ENCODE measurements around the gene EDAR.

Gene EDAR

DNA sequence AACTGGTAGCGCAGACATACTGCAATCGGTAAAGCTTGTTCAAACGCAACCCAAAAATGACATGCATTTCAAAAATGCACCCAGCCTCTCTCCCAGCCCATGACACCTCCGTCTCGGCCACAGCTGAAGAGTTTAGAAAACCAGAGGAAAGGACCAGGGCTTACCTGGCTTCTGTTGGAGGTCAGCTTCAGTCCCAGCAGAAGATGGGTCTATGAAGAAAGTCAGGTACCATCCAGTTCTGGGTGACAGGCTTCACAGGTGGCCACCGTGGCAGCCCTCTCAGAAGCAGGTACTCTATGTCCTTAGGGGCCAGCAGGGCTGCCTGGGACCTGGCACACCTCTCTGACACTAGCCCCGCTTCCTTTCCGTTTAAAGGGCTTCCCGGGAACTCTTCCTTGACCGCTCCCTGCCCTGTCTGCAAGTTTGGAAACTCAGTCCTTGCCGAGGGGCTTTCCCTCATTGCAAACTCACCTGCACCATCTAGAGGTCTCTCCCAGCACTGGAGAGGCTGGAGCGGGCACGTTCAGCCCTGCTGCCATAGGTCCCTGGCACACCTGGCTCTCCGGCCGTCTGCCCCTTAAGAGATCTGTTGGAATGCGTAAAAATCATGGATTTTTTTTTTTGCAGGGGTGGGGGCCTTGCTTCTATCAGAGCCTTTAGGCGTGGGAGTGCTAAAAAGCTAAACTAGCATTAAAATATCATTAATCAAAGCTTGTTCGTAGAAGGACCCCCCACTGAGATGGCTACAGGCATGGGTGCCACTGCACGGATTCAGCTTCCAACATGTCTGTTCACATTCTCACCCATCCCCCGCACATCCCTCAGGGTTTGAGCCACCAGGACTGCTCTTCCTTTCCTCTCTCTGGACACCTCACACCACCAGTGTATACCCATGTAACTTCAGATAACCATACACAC, at the start of gene EDAR:
TSS of gene EDAR (minus strand) at position 425 of the 918 bp plus-strand sequence. CDS start 58,206 bp downstream, outside the sequence.
- peak within 1 kb of the TSS in 8 of 21 experiments; percentile 11 to 52 (median 34) for H3K27ac ChIP-seq
- H3K4me3 ChIP-seq, result peak within 1 kb of the TSS in 5 of 7 experiments; percentile 13 to 31 (median 22)

DNA sequence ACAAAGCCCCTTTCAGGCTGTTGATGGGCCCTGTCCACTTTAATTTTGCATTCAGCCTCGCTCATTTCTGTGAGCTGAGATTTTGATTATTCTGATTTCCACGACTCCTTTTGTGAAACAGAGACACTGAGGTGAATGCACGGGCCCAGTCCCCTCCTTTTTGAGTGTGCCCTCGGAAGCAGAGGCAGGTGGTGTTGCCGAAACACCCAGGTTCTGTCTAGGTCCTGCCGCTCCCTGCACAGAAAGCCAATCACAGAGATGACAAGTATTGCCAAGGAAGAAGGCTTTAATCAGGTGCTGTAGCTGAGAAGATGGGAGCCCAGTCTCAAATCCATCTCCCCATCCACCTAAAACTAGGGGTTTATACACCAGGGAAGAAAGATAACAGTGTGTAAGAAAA, 44.2 kb upstream of the EDAR start:
- no peak overlapping the region for H3K4me3 ChIP-seq
- peak overlapping the region in 8 of 21 experiments; percentile 38 to 89 (median 83) for H3K27ac ChIP-seq

DNA sequence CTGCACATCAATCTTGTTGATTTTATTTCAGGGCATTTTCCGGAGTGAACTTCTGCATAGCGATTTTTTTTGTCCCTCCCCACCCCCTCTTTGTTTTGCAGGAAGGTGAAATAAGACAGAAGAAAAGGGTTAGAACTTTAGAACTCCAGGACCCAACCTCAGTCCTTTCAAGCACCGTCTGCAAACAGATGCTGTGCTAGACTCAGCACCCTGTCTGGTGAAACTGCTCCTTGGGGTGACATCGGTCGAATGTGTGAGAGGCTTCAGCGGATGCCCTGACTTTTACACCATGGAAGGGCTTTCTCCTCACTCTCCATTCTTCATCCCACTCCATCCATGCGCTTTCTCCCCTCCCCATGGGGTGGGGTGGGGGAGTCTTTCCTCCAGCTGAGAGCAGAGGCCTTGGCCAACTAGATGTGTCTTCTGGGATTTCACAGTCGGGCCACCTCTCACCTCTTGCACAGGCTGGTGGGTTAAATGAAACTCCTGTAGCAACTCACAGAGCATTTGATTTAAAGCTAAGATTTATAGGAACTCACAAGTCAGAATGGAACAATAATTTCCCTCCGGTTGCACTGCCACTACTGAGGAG, 43.3 kb upstream of the EDAR start:
- peak overlapping the region in 12 of 21 experiments; percentile 38 to 89 (median 66) for H3K27ac ChIP-seq
- peak overlapping the region; percentile 24 to 46 (median 30) for H3K4me3 ChIP-seq

GRCh38 chr2:109031476-109032228, 42.6 kb upstream of the EDAR start:
- peak overlapping the region in 17 of 21 experiments; percentile 17 to 89 (median 66) for H3K27ac ChIP-seq

DNA sequence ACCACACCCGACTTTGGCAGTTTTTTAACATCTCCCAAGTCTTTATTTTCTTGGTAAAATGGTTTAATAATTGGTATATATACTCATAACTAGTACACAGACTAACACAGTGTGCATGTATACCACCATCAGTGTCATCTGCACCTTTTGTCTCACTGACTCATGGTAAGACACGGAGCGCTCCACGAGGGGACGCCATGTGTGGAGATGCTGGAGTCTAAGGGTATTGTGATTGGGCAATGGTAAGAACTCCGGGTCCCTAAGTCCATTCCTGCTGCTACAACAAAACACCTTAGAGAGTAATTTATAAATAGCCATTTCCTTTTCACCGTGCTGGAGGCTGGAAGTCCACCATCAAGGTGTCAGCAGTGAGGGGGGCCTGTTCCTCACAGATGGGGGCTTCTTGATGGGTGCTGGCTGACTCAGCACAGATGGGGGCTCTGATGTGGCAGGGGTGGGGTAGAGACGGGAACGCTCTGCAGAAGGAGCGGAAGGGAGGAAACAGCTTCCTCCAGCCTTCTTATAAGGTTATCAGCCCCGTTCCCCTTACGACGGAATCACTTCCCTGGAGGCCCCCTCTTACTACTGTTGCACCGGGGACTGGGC, 42.0 kb upstream of the EDAR start:
- Histone ChIP-seq H3K4me3 (peak overlapping the region; percentile 24 to 46 (median 30)), H3K27ac (peak overlapping the region in 14 of 21 experiments; percentile 15 to 89 (median 70))

More at GRCh38 chr2:109031476-109032228, 42.6 kb upstream of the EDAR start:
- H3K4me3 ChIP-seq, result peak overlapping the region; percentile 24 to 46 (median 30)

GRCh38 chr2:109029490-109030201, 40.6 kb upstream of the EDAR start:
- Histone ChIP-seq H3K4me3 (no peak overlapping the region), H3K27ac (no peak overlapping the region)

DNA sequence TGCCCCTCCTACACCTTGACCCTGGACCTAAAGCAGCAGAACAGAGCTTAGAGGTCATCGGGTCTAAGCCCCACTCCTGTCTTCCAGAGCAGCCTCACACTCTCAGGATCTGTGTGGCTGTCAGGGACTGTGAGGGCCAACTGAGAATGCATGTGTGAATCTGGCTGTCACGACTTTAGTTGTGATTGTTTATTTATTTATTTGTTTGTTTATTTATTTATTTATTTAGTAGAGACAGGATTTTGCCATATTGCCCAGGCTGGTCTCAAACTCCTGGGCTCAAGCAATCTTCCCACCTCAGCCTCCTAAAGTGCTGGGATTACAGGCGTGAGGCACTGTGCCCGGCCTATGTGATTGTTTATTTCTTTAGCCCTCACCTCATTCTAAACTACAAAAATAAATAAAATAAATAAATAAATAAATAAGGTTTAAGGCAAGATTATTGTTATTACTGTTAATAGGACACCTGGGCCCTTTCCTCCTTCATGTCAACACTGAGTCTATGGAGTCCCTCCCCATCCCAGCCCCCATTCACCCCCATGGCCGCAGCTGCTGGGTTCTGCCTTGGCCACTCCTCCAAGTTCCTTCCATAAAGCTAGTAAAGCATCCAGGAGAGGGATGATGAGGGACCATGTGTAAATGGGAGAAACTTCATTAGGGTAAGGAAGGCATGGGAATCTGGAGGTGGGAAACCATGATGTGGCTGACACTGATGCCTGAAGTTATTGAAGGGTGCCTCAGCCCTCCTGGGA, 39.9 kb upstream of the EDAR start:
- Histone ChIP-seq H3K4me3 (no peak overlapping the region), H3K27ac (no peak overlapping the region)

- Histone ChIP-seq H3K4me3 (no peak overlapping the region), H3K27ac (no peak overlapping the region)
Measured at GRCh38 chr2:109028277-109028676, 39.3 kb upstream of the EDAR start.

- H3K4me3 ChIP-seq, result no peak overlapping the region
- H3K27ac ChIP-seq, result no peak overlapping the region
Measured at GRCh38 chr2:109027702-109028101, 38.7 kb upstream of the EDAR start.

DNA sequence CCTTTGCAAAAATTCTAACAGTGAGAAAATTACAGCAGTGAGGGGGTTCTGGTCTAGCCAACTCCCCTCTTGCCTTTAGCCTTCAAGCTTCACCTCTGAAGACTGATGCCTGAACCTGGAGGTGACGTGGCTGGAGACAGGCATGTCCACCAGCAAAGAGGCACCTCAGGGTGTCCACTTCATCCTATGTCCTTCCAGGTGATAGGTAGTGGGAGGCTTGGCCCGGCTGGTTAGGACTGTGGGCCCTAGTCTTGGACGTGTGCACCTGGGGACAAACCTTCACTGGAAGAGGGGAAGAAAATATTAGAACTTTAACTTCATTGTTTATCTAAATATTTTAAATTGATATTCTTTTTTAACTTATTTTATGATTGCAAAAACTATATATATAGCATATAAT, 35.5 kb upstream of the EDAR start:
- no peak overlapping the region for H3K4me3 ChIP-seq
- H3K27ac ChIP-seq, result no peak overlapping the region

DNA sequence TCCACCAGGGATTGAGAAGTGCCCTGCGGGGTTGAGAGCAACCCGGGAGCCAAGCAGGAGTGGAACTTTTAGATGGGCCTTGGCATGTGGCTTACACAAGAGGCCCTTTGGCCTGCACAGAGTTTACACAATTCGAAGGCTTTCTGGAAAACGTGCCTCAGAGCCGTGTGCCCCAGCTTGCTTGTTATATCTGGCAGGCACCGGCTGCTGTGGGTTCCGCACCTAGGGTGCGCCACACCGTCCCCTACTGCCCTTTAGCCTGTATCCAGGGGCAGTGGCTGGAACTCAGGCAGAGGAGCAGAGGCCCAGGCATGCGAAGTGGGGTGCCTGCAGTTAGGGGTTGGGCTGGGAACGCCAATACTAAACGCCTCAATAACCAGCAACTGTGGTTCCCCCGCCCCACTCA, 32.9 kb upstream of the EDAR start:
- no peak overlapping the region for H3K27ac ChIP-seq

DNA sequence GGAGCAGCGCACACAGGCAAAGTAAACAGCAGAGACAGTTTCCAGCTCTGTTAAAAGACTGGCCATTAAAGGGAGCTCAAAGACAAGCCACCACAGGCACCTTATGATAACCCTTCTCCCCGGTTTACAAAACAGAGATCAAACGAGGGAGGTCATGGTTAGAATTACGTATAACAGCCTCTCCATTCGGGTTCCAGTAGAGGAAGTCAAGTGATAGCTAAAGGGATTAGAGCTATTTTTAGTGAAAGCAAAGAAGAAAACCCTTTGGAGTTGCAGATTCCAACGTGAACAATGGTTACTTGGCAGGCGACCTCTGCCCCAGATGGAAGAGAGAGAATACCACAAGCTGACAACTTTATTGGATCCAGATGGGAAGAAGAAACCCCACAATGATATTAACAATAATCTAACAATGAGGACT, 31.2 kb upstream of the EDAR start:
- no peak overlapping the region for H3K27ac ChIP-seq
- no peak overlapping the region for H3K4me3 ChIP-seq

More for the DNA sequence above, 32.9 kb upstream of the EDAR start:
- no peak overlapping the region for H3K4me3 ChIP-seq

DNA sequence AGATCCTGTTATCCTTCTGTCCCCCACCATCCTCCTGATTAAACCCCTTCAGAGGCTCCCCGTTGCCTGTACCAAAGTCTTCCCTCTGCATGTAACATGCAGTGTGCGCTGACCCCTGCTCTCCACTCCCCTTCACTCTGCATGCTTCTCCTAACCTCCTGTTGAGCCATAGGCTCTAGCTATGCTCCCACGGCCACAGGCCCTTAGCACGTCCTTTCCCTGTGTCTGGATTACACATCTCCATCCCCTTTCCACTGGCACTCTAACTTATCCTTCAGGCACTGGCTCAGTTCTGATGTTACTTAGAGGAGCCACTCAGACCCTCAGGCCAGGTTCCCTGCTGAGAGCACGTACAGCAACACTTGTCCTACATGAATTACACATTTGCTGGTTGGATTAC, 29.4 kb upstream of the EDAR start:
- no peak overlapping the region for H3K4me3 ChIP-seq
- H3K27ac ChIP-seq, result no peak overlapping the region

GRCh38 chr2:109017017-109017416, 28.0 kb upstream of the EDAR start:
- H3K27ac ChIP-seq, result no peak overlapping the region
- H3K4me3 ChIP-seq, result no peak overlapping the region

GRCh38 chr2:109016376-109016775, 27.4 kb upstream of the EDAR start:
- H3K27ac ChIP-seq, result no peak overlapping the region
- H3K4me3 ChIP-seq, result no peak overlapping the region

DNA sequence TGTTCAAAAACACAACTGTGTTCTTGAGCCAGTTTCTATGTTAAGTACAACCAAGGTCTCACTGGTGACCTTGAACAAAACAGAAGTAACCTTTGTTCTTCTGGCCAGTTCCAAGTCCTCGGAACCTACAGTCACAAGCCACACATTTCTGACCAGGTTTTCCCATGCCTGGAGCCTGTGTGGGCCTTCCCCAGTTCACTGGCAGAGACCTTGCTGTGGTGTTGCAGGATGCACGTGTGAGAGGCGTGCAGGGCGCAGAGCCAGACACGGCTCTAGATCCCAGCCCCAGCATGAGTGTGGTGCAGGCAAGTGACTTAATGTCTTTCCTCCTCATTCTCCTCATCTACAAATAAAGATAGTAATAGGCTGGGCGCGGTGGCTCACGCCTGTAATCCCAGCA, 25.5 kb upstream of the EDAR start:
- Histone ChIP-seq H3K27ac (no peak overlapping the region), H3K4me3 (no peak overlapping the region)

DNA sequence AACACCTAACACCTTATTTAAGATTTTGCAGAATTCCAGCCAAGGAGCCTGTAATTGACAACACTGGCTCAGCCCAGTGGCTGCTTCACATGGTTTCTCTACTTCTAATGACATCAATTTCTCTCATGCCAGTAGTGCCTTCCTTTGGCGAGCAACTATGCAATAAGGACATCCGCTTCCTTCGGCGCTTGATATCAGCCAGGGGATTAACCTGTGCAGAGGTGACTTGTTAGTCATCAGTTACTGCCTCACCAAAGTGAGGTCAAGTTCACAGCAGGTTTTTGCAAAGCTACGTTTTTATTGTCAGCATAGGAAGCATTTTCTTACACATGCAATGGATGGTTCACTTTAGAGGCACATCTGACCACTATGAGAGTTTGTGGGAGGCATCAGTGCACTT, 24.0 kb upstream of the EDAR start:
- Histone ChIP-seq H3K27ac (no peak overlapping the region), H3K4me3 (no peak overlapping the region)

- no peak overlapping the region for H3K4me3 ChIP-seq
- H3K27ac ChIP-seq, result no peak overlapping the region
Measured at GRCh38 chr2:109009920-109010610, 21.0 kb upstream of the EDAR start.

Data from skin epidermis (tissue), 12 donors.